ENCODE results near the gene PKP1. TPM values are rescaled to one million over a fixed set of nuclear protein-coding genes. Genes with fewer than 3 reads are reported as not detected.

PKP1 gene
- total RNA-seq, 1 donor from 2014 or later, result 58.1 TPM

DNA sequence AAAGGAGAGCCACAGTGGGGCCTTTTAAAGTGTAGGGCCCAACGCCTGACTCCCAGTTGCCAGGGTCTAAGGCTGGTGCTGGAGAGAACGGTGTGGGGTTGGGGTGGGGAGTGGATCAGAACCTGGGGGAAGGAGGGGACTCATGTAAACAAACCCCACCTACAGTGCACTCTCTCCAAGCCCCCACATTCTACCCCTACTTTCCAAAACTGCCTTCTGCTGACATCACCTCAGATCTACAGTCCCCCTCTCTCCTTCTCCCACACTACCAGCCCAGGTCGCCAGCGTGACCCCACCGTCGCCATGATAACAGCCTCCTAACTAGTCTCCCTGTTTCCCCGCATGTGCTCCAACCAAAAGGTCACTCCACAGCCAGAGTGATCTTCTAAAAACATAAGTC is 67.6 kb downstream of the PKP1 start:
- no peak for DNase-seq (ENCODE audit: low spot score)

DNA sequence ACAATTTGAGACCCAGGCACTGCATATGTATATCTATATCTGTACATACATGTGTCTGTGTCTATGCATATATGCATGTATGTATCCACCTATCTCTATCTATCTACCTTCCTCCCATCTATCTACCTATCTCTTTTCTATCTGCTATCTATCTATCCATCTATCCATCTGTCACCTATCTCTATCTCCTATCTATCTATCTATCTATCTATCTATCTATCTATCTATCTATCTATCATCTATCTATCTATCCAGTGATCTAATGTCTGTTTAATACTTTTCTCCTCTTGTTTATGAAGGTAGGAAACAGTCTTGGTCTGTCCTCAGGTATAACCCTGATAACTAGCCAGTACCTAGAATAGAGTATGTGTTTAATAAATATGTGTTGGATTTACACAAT is 68.3 kb downstream of the PKP1 start:
- DNase-seq (ENCODE audit: low spot score), result no peak

DNA sequence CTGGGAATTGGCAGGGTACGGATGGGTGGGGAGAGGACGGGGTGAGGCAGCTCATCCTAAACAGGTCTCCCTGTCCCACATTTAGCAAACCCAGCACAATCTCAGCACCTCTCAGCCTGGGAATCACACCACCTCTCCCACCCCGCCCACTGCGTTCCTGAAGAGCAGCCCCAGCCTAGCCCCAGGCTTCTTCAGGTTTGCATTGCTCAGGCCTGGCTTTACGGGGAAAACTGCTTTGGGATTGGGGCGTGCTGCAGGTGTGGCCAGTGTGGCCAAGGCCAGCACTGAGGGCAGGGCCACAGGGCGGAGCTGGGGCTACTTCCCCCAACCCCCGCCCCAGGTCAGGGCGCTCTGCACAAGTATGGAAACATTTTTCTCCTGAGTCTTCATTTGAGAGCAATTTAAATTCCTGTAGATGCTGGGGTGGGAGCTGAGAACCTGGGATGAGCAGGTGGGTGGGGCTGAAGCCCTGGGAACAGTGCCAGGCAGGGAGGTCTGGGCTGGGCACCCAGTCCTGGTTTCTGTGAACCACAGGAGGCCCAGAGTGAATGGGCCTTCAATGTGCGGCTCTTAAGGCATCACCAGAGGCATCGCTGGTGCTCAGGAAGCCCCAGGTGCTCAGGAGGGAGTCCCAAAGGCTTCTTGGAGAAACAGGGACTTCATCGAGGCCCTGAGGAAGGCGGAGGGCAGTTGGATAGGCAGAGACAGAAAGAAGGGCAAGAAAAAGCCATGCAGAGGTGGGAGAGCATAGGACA is 70.1 kb downstream of the PKP1 start:
- no peak for DNase-seq (ENCODE audit: low spot score)

DNA sequence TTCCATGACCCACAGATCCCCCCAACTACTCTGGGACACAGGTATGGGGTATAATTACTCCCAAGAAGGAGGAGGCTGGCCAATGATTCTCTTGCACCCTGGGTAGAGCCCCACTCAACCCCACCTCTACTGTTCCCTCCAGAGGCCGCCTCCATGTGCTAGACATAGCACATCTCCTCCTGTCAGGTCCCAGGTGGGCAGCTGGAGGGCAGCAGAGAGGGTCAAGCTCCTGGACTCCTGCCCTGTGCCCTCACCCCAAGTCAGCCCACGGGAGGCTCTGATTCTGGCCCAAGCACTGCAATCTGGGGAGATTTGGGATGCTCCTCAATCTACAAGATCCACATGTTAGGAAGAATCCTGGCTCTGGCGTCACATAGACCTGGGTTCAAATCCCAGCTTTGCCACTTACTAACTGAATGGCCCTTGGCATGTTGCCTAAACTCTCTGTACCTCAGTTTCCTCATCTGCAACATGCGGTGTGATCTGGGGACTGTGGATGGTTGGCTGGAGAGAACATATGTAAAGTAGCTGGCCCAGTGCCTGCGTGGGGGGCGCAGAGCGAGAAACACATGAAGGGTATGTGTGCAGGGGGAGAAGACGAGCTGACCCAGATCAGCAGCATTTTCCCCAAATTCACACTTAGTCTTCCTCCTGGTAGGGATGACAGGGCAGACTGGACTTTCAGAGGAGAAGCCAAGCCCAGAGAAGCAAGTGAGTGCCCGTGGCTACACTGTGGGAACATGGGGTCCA is 71.0 kb downstream of the PKP1 start:
- DNase-seq (ENCODE audit: low spot score), result no peak

DNA sequence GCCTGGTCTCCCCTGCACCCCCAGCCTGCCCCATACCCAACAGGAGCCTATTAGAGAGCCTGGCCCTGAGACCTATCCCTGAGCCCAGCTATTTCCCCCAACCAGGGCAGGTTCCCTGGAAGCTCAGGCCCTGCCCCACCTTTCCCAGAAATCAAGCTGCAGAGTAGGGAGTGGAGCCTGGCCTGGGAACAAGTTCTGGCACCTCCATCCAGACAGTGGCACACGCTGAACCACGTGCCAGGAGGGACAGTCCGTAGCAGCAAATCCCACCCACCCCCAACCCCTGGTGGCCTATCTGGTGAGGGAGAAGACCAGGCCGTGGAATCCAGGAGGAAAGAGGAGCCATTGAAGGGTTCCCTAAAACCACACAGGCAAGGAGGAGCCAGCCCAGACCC is 71.6 kb downstream of the PKP1 start:
- no peak for DNase-seq (ENCODE audit: low spot score)

DNA sequence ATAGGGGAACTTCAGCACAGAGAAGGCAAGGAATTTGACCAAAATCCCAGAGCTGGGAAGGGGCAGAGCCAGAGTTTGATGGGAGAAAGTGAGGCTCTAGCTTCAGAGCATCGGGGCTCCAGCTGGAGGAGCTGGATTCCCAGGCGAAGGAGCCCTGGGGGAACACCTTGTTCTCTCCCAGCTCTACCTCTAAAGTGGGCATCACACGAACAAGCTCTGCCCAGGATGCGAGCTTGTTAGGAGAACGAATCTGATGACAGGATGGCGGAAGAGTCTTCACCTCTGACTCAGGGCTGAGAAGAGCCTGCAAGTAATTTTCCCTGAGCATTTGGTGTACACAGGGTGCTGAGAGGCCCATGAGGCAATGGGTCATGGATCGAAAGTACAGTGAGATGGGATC is 72.2 kb downstream of the PKP1 start:
- no peak for DNase-seq (ENCODE audit: low spot score)

DNA sequence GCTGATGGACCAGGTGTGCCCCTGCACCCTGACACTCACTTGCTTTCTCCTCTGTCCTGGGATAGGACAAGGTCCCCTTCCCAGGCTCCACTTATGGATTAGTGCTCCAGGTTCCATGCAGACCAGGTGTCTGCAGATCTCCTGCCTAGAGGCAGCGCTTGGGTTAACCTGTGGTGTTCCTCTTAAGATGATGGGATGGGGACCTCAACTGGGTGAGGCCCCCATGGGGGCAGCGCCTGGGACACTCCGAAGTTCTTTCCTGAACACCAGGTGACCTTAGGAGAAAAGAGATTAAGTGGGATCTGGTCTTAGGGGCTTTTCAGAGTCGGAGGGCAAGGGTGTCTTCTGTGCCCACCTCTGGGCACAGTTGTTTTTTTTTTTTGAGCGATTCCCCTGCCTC is 72.9 kb downstream of the PKP1 start:
- DNase-seq (ENCODE audit: low spot score), result no peak

DNA sequence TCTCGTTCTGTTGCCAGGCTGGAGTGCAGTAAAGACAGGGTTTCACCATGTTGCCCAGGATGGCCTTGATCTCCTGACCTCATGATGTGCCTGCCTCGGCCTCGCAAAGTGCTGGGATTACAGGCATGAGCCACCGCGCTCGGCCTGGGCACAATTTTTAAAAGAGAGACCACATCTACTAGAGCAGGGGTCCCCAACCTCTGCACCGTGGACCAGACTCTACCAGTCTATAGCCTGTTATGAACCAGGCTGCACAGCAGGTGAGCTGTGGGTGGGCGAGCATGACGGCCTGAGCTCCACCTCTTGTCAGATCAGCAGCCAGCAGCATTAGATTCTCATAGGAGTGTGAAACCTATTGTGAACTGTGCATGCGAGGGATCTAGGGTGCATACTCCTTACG is 73.4 kb downstream of the PKP1 start:
- no peak for DNase-seq (ENCODE audit: low spot score)

DNA sequence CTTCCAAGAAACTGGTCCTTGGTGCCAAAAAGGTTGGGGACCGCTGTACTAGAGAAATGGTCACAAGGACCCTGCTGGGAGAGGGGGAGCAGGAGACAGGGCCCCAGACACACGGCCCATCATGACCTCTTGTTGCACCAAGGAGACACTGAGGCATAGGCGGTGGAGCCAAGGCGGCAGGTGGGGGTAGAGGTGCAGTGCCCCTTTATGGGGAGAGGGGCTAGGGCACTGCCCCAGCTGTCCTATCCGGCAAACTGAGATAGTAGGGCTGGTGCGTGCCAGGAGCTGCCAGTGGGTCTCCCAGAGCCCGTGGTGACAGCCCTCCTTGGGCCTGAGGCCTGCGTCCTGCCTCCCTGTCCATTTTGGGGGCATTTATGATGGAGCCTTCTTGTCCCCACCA is 73.9 kb downstream of the PKP1 start:
- no peak for DNase-seq (ENCODE audit: low spot score)

DNA sequence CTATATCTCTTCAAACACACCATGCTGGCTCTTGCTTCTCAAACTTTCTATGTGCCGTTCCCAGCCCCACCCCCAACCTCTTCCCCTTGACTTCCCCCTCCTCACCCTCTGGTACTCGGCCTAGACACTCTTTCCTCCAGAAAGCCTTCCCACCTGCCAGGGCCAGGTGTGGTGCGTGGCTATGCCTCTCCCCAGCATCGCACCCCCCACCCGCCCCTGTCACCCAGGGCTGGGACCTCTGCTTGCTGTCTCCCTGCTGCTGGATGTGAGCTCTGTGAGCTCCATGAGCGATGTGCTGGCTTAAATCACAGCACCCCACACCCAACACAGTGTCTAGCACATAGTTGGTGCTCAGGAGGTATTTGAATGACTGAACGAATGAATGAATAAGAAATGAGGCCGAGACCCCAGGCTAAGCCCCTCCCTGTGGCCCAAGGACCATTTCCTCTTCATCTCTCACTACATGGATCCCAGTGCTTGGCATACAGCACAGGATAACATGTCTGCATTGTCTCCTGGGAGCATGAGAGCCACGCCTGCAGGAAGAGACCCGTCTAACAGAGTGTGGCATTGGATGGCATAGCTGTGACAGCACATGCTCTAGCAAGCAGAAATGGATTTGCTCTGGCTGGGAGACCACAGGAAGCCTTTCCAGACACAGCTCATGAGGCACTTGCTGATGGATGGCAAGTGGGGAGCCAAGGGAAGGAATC is 74.5 kb downstream of the PKP1 start:
- DNase-seq (ENCODE audit: low spot score), result no peak

DNA sequence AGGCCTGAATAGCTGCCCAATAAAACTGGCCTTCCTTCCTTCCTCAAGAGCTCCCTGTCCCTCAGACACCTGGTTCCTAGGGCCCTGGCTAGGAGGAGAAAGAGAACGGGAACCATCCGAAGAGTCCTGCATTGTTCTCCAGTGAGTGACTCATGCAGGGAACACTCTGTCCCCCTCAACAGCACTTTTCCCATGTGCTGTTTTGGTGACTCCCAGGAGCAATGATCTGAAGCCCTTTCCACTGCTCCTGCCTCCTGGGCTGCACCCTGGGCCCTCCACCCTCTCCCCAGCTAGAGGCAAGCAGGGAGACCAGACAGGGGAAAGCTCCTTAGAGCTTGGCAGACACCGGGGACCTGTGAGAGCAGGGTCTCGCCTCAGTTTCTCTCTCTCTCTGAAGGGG is 75.3 kb downstream of the PKP1 start:
- DNase-seq (ENCODE audit: low spot score), result no peak

DNA sequence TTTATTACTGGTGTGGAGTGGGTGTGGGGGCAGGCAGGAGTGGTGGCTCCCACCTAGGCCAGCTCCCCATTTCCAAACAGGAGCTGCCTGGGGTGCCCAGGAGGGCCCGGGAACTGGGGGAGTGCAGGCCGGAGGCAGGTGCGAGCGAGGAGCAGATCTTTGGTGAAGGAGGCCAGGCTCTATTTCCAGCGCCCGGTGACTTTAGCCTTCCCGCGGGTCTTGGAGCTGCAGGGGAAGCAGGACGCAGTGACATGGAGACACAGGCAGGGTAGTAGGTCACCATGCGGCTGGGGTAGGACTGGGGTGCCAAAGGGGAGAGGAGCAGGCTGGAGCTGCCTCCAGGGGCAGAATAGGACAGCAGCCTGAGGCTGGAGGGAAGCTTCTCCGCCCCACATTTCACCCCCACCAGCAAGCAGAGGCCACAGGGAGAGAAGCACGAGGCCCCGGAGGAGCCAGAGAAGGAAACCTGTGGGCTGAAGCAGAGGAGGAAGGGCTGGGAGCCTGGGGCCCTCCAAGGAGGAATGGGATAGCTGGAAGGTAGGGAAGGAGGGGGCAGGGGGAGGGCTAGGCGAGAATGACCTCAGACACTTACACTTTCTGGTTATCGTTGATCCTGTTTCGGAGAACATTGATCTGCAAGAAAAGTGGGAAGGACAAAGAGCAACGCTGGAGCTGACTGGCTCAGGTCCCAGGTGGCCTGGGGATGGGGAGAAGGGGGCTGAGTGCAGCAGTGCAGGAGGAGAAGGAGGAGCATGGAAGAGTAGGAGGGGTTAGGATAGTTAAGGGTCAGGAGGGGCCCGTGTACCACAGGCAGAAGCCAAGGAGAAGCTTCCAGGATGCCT is 75.9 kb downstream of the PKP1 start:
- no peak for DNase-seq (ENCODE audit: low spot score)

DNA sequence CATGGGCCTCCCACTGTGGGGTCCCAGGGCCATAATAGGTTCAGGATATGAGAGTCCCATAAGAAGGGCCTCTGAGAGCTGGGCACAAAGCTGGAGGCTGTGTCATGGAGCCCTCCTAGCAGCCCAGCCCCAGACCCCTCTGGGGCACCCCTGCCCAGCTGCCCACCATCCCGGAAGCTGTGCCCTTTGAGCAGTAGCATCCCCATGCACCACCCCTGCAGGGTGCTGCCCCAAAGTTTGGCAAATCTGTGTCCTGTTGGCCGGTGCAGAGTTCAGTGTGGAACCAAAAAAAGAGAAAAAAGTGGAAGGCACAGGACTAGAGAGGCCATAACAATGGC is 76.5 kb downstream of the PKP1 start:
- no peak for DNase-seq (ENCODE audit: low spot score)

DNA sequence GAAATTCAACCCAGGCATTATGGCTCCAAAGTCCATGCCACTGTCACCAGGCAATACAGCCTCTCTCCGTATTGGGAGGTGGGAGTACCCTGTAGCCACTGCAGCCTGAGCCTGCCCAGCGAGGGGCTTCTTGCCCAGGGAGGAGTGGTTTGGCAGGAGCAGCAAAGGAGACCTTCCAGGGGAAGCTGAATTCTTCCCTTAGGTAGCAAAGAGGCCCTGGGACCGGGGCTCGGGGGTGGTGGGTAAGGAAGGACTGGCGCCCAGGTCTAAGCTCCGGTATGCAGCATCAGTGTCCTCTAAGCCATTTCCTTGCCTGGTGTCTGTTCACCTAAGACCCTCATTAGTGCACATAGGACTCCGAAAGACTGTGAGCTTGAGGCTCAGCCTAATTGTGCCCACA is 77.2 kb downstream of the PKP1 start:
- DNase-seq (ENCODE audit: low spot score), result no peak

DNA sequence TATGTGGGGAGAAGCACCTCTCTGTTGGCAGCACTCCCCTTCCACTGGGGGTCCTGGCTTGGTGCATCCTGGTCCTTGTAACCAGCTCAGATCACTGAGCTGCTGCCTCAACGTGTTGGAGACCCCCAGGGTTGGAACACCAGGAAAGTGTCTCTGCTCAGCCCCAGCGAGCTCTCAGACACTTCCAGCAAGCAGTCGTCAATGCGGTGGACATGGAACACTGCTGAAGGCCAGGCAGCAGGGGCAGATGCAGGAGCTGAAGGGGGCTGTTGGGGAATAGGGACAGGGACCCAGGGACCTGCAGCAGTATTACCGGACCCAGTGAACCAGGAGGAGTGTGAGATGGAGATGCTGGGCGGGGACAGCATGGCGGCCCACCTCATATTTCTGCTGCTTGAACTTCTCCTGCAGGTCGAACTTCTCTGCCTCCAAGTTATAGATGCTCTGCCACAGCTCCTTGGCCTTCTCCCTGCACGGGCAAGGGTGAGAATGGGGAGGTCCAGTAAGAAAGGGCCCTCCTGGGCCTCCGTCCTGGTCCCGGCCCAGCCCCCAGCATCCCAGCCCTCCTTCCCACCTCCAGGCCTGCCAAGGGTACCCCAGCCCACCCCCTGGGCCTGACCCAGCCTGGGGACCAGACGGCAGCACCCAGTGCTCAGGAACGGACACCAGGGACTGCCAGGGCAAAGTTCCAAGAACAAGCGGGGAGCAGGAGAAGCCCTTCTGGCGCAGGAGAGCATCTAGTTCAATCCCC is 77.8 kb downstream of the PKP1 start:
- DNase-seq (ENCODE audit: low spot score), result no peak

DNA sequence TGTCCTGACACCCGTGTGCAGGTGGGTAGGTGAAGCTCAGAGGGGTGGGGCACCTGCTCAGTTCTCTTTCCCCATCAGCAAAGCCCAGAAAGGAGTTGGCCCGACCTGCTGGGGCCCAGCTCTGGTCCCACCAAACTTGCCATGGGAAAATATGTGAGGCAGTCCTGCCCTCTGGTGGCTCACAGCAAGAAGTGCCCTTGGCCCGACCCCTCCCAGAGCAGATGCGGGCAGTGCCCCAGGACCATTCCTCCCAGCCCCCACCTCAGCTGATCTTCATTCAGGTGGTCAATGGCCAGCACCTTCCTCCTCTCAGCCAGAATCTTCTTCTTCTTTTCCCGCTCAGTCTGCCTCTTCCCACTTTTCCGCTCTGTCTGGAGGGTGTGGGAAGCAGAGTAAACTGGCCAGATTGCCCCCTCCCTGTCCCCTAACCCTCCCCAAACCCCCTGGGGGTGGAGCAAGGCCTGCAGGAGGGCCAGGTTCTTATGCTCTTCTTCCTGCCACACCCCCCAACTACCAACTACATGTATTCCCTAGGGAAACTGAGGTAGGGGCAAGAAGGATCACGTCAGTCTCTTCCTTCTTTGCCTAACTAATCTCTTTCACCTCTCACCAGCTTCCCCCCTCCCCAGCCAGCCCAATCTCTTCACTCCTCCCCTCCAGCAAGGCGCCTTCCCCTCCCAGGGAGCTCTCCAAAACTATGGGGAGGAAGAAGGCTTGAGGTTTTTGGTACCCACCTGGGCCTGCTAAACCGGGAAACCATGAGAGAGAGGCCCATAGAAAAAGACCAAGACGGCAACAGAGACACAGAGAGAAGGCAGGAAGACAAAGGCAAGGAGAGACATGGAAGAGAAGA is 78.6 kb downstream of the PKP1 start:
- DNase-seq (ENCODE audit: low spot score), result no peak

DNA sequence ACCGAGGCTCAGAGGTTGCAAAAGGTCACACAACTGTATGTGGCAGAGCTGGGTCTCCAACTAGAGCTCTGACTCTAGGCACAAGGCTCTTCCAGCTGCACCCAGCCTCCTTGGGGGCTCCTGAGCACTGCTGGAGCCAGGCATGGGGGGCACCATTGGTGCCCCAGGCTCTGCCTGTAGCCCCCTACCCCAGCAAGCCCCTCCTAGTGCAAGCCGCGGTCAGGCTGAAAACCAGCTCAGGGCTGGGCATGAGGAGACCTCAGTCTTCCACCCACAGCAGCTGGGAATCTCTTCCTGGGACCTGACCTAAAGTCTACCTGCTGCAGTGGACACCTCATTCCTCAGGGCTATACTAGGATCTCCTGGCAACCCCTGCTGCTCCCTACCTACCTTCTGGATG is 79.6 kb downstream of the PKP1 start:
- no peak for DNase-seq (ENCODE audit: low spot score)

DNA sequence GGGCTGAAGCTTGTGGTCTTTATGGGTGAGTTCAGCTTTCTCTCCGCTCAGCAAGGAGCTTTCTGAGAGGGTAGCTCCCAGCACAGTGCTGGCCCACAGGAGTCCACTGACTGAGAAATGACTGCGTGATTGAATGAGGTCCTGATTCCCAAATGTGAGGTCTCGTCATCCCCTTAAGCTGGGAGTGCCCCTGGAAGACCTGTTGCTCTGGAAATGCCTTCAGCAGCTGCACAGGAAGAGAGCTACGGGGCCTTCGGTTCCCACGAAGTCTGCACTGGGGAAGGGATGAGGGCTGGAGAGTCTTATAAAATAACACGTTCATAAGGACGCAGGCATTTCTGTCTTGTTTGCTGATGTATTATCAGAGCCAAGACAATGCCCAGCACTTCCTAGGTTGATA is 80.2 kb downstream of the PKP1 start:
- no peak for DNase-seq (ENCODE audit: low spot score)

DNA sequence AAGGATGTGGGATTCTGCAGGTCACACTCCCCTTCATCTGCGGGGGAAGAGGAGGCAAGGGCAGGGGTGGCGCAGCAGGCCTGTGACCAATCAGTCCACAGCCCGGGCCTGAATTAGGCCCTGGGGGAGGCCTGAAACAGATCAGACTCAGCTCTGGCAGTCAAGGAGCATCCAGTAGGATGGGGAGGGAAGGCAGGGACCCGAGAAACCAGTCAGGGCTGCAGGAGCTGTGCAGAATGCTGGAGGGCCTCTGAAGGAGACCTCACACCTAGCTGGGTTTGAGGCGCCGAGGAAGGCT is 81.5 kb downstream of the PKP1 start:
- DNase-seq (ENCODE audit: low spot score), result no peak

DNA sequence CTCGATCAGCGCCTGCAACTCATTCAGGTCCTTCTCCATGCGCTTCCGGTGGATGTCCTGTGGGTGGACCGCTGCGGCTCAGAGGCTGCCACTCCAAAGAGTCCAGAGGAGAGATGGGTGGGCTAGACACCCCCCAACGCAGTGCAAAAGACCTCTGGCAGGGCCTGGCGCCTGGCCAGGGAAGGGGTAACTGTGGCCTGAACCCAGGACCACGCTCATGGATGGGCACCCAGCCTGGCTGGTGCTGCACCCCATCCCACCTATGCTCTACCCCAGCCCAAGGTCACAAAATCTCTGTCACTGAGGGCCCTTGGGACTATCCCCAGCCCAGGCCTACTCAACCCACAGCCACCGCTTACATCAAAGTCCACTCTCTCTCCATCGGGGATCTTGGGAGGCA is 81.9 kb downstream of the PKP1 start:
- DNase-seq (ENCODE audit: low spot score), result no peak

DNA sequence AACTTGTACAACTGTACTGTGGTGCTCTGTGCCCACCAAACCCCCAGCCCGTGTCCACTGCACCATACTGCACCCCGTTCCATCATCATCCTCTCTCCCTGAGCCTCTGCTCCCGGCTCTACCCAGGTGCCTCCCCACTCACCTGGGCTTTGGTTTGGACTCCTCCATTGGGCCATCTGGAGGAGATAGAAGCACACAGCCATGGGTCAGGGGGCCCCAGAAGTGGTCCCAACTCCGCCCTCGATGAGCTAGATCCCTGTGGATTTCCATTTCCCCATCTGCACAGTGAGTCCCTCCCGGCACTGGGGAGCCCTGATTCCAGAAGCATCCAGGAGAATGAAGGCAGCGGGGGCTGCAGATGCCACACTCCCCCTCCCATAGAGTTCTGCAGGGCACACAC is 83.4 kb downstream of the PKP1 start:
- no peak for DNase-seq (ENCODE audit: low spot score)

All from ureter (tissue), 1 donor.